GM23338 (cell line): ENCODE data around the gene INHBB. TPM values are rescaled to one million over a fixed set of nuclear protein-coding genes. Genes with fewer than 3 reads are reported as not detected.
"Not testable (repeated sequence)": the region's sequence is repeated elsewhere in the genome, so short reads cannot be mapped to it uniquely, and the experiment has no call there.

Experiments
- ATAC-seq: fragments of 200-7000 bp; cut with Tn5 transposase; 3 replicates; pipeline ENCODE4 v1.9.1; 2020
- DNase-seq: peaks from one replicate; pipeline ENCODE4 v3.0.0-alpha.2; 2015; ENCODE audit warnings: low spot score
- H2AFZ ChIP-seq: fragments of 200-600 bp; sonication (generic); 2 replicates; pipeline ENCODE4 v1.8.0; 2016; ENCODE audit warnings: antibody characterized with exemption, mild to moderate bottlenecking, moderate library complexity
- H3F3A ChIP-seq: fragments of 200-600 bp; sonication (generic); replicated peaks from 2 replicates; pipeline ENCODE4 v1.8.0; 2017; ENCODE audit warnings: antibody characterized with exemption, mixed run types, low read depth
- H3K27ac ChIP-seq: fragments of 200-600 bp; sonication (generic); 2 replicates; pipeline ENCODE4 v1.6.1; 2016; ENCODE audit warnings: low read depth
- H3K27me3 ChIP-seq: fragments of 200-600 bp; sonication (generic); 2 replicates; pipeline ENCODE4 v1.8.0; 2016; ENCODE audit warnings: mild to moderate bottlenecking, mixed run types, moderate library complexity; ENCODE audit not compliant: insufficient read depth
- H3K36me3 ChIP-seq: fragments of 200-600 bp; sonication (generic); 2 replicates; pipeline ENCODE4 v1.8.0; 2016; ENCODE audit warnings: mild to moderate bottlenecking; ENCODE audit not compliant: insufficient read depth
- H3K4me1 ChIP-seq: fragments of 200-600 bp; sonication (generic); 2 replicates; pipeline ENCODE4 v1.8.0; 2016; ENCODE audit warnings: mild to moderate bottlenecking, moderate library complexity; ENCODE audit not compliant: insufficient read depth
- H3K4me2 ChIP-seq: fragments of 200-600 bp; sonication (generic); 2 replicates; pipeline ENCODE4 v1.7.1; 2017; ENCODE audit warnings: mixed run types
- H3K4me3 ChIP-seq: fragments of 200-600 bp; sonication (generic); 2 replicates; pipeline ENCODE4 v1.6.1; 2016; ENCODE audit warnings: mixed run types
- H3K79me2 ChIP-seq: fragments of 200-600 bp; sonication (generic); replicated peaks from 2 replicates; pipeline ENCODE4 v1.8.0; 2017; ENCODE audit warnings: mild to moderate bottlenecking; ENCODE audit not compliant: insufficient read depth
- H3K9me2 ChIP-seq: fragments of 200-600 bp; sonication (generic); 2 replicates; pipeline ENCODE4 v1.8.0; 2017; ENCODE audit not compliant: insufficient read depth
- H4K20me1 ChIP-seq: fragments of 200-600 bp; sonication (generic); replicated peaks from 2 replicates; pipeline ENCODE4 v1.8.0; 2017; ENCODE audit warnings: mild to moderate bottlenecking; ENCODE audit not compliant: insufficient read depth
- H3K27ac Mint-ChIP-seq: 2 replicates; pipeline ENCODE4 v1.8.0; 2020; ENCODE audit warnings: inconsistent platforms, mild to moderate bottlenecking, moderate library complexity, mixed read lengths
- H3K27me3 Mint-ChIP-seq: 3 replicates; pipeline ENCODE4 v1.8.0; 2022; ENCODE audit warnings: low read depth, mild to moderate bottlenecking, moderate library complexity, mixed read lengths, inconsistent platforms; ENCODE audit not compliant: insufficient read depth, poor library complexity
- H3K36me3 Mint-ChIP-seq: 3 replicates; pipeline ENCODE4 v1.8.0; 2021; ENCODE audit warnings: low read depth, mild to moderate bottlenecking, inconsistent platforms, moderate library complexity, mixed read lengths
- H3K4me1 Mint-ChIP-seq: 3 replicates; pipeline ENCODE4 v1.8.0; 2020; ENCODE audit warnings: mild to moderate bottlenecking, inconsistent platforms, mixed read lengths
- H3K4me3 Mint-ChIP-seq: 3 replicates; pipeline ENCODE4 v1.8.0; 2021; ENCODE audit warnings: moderate library complexity, mild to moderate bottlenecking, inconsistent platforms, mixed read lengths
- H3K9me3 Mint-ChIP-seq: 3 replicates; pipeline ENCODE4 v1.8.0; 2020; ENCODE audit warnings: moderate library complexity, mild to moderate bottlenecking, inconsistent platforms, mixed read lengths
- EZH2 ChIP-seq: fragments of 200-600 bp; sonication (generic); IDR thresholded peaks from one replicate; pipeline ENCODE4 v1.8.0; 2017; ENCODE audit warnings: antibody characterized with exemption, mild to moderate bottlenecking, low read depth; ENCODE audit not compliant: unreplicated experiment
- JUNB ChIP-seq: IDR thresholded peaks from one replicate; pipeline ENCODE4 v1.6.1; 2016; ENCODE audit warnings: antibody characterized with exemption; ENCODE audit not compliant: unreplicated experiment
- POLR2AphosphoS5 ChIP-seq: IDR thresholded peaks from 2 replicates; pipeline ENCODE4 v1.6.1; 2016; ENCODE audit warnings: antibody characterized with exemption, low read depth
- polyA plus RNA-seq: library from polyadenylated mRNA; unstranded; fragments of >200 nt; fragmentation: Nextera tagmentation; extraction: Ambion mirVana; gene quantifications from 2 replicates; pipeline ENCODE4 v1.2.1, GENCODE V29; 2016
- total RNA-seq: library from RNA; depleted of rRNA; stranded (reverse); fragments of >200 nt; shearing (Covaris generic); gene quantifications from 2 replicates; pipeline ENCODE4 v1.2.3, GENCODE V29; 2014
- TF ChIP-seq, protein P1 (sequence below), 2 experiments: fragments of 200-600 bp in 1 of 2; sonication (generic) in 1 of 2; conservative IDR thresholded peaks; 2 replicates each; pipeline versions ENCODE4 v1.5.1 to v1.6.1; 2016 to 2017; ENCODE audit warnings: antibody characterized with exemption in 2 of 2, low read depth in 2 of 2, mild to moderate bottlenecking in 2 of 2, moderate library complexity in 1 of 2
- TF ChIP-seq, protein P2 (sequence below): fragments of 250-450 bp; sonication (Bioruptor Pico); IDR thresholded peaks from 2 replicates; pipeline ENCODE4 v1.5.0; 2020; ENCODE audit warnings: mild to moderate bottlenecking, moderate library complexity

INHBB gene
- total and polyA plus RNA-seq, 2 experiments from 2014 or later = 0.21 TPM; not detected in 1

GRCh38 chr2:120391382-120391781, 45.4 kb downstream of the INHBB start:
- DNase-seq, H3K9me2 ChIP-seq, H3K27me3 ChIP-seq, H3K4me2 ChIP-seq, H2AFZ ChIP-seq, H4K20me1 ChIP-seq, H3K36me3 Mint-ChIP-seq, H3K4me1 Mint-ChIP-seq, H3K4me3 Mint-ChIP-seq, H3K9me3 Mint-ChIP-seq, H3K79me2 ChIP-seq, ATAC-seq, H3K4me1 ChIP-seq, H3K4me3 ChIP-seq, H3K27ac ChIP-seq, H3K27ac Mint-ChIP-seq, H3K36me3 ChIP-seq, H3F3A ChIP-seq: not testable (repeated sequence)
- peaks cover 17% of the 10 kb centered on the region for H3K27me3 Mint-ChIP-seq

DNA sequence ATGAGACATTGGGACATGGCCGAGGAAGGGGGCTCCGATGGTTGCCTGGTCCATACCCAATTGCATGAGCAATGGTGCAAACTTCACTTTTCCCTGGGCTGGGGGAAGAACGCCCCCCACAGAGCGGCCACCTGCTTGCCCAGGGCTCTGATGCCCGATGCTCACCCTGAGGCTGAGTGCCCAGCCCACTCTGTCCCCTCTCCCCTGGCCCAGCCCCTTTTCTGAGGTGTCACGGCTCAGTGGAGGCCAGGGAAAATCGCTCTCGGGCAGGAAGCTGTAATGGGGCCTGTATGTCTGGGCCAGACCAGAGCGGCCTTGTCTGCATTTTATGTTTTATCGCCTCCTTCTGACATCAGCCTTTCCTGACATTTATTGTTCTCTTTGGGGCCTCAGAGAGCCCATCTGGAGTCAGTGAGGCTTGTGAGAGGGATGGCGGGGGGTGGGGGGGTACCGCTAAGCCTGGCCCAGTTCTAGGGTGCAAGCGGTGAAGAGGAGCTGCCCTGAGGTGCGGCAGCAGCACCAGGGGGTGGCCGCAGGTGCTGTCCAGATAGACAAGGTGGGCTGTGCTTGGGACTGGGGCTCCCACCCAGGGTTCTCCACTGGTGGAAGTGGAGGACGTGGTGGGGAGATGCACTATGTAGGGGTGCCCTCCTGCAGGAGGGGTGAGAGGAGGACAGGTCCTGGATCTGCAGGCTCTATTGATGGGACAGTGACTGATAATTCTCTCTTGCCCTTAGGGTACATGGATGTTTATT, 46.2 kb downstream of the INHBB start:
- Histone ChIP-seq H3K4me2 (no peak overlapping the region), H3K4me1 (0 out of 2 replicates have a peak, but pooled peaks cover 6% of the 10 kb centered on the region), H3K79me2 (no peaks in the 10 kb centered on the region), H3K27ac (no peak overlapping the region), H3F3A (no peaks in the 10 kb centered on the region), H3K9me2 (no peaks in the 10 kb centered on the region), H3K4me3 (no peak overlapping the region), H4K20me1 (no peaks in the 10 kb centered on the region), H3K27me3 (no peaks in the 10 kb centered on the region), H3K36me3 (no peaks in the 10 kb centered on the region), H2AFZ (no peak overlapping the region)
- ATAC-seq (no peak), DNase-seq (no peak)
- Mint-ChIP-seq H3K4me3 (no peak overlapping the region), H3K36me3 (no peaks in the 10 kb centered on the region), H3K4me1 (peaks cover 9% of the 10 kb centered on the region; the same call in 2 of the 3 replicates), H3K9me3 (no peaks in the 10 kb centered on the region), H3K27me3 (peaks cover 18% of the 10 kb centered on the region), H3K27ac (no peak overlapping the region)
- no peak for TF ChIP-seq POLR2AphosphoS5
- TF ChIP-seq, protein P1, sequence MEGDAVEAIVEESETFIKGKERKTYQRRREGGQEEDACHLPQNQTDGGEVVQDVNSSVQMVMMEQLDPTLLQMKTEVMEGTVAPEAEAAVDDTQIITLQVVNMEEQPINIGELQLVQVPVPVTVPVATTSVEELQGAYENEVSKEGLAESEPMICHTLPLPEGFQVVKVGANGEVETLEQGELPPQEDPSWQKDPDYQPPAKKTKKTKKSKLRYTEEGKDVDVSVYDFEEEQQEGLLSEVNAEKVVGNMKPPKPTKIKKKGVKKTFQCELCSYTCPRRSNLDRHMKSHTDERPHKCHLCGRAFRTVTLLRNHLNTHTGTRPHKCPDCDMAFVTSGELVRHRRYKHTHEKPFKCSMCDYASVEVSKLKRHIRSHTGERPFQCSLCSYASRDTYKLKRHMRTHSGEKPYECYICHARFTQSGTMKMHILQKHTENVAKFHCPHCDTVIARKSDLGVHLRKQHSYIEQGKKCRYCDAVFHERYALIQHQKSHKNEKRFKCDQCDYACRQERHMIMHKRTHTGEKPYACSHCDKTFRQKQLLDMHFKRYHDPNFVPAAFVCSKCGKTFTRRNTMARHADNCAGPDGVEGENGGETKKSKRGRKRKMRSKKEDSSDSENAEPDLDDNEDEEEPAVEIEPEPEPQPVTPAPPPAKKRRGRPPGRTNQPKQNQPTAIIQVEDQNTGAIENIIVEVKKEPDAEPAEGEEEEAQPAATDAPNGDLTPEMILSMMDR (conservative IDR thresholded peaks at IDR 0.05; ENCODE audit: low read depth in 2 of 2) = 0 out of 4 replicates have a peak, but pooled peaks of 1 of the 2 experiments have one; percentile 9

GRCh38 chr2:120392923-120393322, 47.0 kb downstream of the INHBB start:
- no peaks in the 10 kb centered on the region for H3F3A ChIP-seq
- no peak overlapping the region for H2AFZ ChIP-seq
- ATAC-seq (no peak), DNase-seq (no peak)
- Mint-ChIP-seq H3K36me3 (no peaks in the 10 kb centered on the region), H3K27me3 (peaks cover 21% of the 10 kb centered on the region), H3K4me3 (no peak overlapping the region), H3K4me1 (peaks cover 9% of the 10 kb centered on the region), H3K9me3 (no peaks in the 10 kb centered on the region), H3K27ac (no peak overlapping the region)
- H4K20me1 ChIP-seq = no peaks in the 10 kb centered on the region
- no peaks in the 10 kb centered on the region for H3K79me2 ChIP-seq
- H3K9me2 ChIP-seq = no peaks in the 10 kb centered on the region
- no peaks in the 10 kb centered on the region for H3K36me3 ChIP-seq
- H3K27ac ChIP-seq = no peak overlapping the region
- H3K4me1 ChIP-seq = 0 out of 2 replicates have a peak, but pooled peaks cover 6% of the 10 kb centered on the region
- H3K4me2 ChIP-seq = no peak overlapping the region
- no peak overlapping the region for H3K4me3 ChIP-seq
- H3K27me3 ChIP-seq = no peaks in the 10 kb centered on the region
- no peak for TF ChIP-seq EZH2
- TF ChIP-seq, protein P1 (conservative IDR thresholded peaks at IDR 0.05; ENCODE audit: low read depth in 2 of 2) = no peak
- TF ChIP-seq JUNB = no peak
- TF ChIP-seq, protein P2, sequence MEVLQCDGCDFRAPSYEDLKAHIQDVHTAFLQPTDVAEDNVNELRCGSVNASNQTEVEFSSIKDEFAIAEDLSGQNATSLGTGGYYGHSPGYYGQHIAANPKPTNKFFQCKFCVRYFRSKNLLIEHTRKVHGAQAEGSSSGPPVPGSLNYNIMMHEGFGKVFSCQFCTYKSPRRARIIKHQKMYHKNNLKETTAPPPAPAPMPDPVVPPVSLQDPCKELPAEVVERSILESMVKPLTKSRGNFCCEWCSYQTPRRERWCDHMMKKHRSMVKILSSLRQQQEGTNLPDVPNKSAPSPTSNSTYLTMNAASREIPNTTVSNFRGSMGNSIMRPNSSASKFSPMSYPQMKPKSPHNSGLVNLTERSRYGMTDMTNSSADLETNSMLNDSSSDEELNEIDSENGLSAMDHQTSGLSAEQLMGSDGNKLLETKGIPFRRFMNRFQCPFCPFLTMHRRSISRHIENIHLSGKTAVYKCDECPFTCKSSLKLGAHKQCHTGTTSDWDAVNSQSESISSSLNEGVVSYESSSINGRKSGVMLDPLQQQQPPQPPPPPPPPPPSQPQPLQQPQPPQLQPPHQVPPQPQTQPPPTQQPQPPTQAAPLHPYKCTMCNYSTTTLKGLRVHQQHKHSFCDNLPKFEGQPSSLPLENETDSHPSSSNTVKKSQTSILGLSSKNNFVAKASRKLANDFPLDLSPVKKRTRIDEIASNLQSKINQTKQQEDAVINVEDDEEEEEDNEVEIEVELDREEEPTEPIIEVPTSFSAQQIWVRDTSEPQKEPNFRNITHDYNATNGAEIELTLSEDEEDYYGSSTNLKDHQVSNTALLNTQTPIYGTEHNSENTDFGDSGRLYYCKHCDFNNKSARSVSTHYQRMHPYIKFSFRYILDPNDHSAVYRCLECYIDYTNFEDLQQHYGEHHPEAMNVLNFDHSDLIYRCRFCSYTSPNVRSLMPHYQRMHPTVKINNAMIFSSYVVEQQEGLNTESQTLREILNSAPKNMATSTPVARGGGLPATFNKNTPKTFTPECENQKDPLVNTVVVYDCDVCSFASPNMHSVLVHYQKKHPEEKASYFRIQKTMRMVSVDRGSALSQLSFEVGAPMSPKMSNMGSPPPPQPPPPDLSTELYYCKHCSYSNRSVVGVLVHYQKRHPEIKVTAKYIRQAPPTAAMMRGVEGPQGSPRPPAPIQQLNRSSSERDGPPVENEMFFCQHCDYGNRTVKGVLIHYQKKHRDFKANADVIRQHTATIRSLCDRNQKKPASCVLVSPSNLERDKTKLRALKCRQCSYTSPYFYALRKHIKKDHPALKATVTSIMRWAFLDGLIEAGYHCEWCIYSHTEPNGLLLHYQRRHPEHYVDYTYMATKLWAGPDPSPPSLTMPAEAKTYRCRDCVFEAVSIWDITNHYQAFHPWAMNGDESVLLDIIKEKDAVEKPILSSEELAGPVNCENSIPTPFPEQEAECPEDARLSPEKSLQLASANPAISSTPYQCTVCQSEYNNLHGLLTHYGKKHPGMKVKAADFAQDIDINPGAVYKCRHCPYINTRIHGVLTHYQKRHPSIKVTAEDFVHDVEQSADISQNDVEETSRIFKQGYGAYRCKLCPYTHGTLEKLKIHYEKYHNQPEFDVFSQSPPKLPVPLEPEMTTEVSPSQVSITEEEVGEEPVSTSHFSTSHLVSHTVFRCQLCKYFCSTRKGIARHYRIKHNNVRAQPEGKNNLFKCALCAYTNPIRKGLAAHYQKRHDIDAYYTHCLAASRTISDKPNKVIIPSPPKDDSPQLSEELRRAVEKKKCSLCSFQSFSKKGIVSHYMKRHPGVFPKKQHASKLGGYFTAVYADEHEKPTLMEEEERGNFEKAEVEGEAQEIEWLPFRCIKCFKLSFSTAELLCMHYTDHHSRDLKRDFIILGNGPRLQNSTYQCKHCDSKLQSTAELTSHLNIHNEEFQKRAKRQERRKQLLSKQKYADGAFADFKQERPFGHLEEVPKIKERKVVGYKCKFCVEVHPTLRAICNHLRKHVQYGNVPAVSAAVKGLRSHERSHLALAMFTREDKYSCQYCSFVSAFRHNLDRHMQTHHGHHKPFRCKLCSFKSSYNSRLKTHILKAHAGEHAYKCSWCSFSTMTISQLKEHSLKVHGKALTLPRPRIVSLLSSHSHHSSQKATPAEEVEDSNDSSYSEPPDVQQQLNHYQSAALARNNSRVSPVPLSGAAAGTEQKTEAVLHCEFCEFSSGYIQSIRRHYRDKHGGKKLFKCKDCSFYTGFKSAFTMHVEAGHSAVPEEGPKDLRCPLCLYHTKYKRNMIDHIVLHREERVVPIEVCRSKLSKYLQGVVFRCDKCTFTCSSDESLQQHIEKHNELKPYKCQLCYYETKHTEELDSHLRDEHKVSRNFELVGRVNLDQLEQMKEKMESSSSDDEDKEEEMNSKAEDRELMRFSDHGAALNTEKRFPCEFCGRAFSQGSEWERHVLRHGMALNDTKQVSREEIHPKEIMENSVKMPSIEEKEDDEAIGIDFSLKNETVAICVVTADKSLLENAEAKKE (CRISPR knock-in tag) = no peak
